Measurements from ENCODE around the gene TMEM158. TPM values are rescaled to one million over a fixed set of nuclear protein-coding genes. Genes with fewer than 3 reads are reported as not detected.

Gene TMEM158
- total and polyA plus RNA-seq, 10 of the 15 experiments (the other 5 are each of a cell fraction or from before 2014, with no cell fraction given), result not detected

DNA sequence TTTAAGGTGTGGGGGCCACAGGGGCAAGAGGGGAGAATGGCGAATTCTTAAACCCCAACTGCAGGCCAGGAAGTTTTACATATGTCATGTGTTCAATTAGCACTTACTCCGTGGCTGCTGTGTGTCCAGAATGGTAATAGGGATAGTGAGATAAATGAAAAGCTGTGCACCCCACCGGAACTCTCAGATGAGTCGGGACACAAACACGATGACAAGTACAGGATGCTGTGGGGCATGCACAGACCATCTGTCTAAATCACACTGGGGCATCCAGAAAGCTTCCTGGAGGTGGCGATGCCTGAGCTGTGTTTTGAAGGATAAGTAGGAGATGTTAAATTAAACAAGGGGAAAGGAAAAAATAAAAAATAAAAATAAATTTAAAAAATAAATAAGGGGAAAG lies 18.3 kb upstream of the TMEM158 start:
- no peak overlapping the region for H3K4me2 ChIP-seq (ENCODE audit: control insufficient read depth, insufficient read depth)
- FAIRE-seq (no peak), ATAC-seq (no peak), DNase-seq (ENCODE audit: low read depth, low spot score) (no peak)
- no peaks in the 10 kb centered on the region for H4K20me1 ChIP-seq (ENCODE audit: control insufficient read depth, insufficient read depth)
- CTCF ChIA-PET, result no interaction called here
- in situ Hi-C loops (cut with MboI) (no loop called here), intact Hi-C loops (cut with micrococcal nuclease; ENCODE audit: unreplicated experiment) (no loop called here)
- POLR2A ChIA-PET, result no interaction called here
- no peak overlapping the region for H2AFZ ChIP-seq (ENCODE audit: control insufficient read depth, low read depth, low read length)
- no peaks in the 10 kb centered on the region for H3K4me1 ChIP-seq (ENCODE audit: control insufficient read depth, insufficient read depth, low read length)
- RAD21 ChIA-PET (ENCODE audit: unreplicated experiment), result no interaction called here
- H3K9me3 ChIP-seq (replicated peaks; ENCODE audit: control insufficient read depth, insufficient read depth, low read length), result no peaks in the 10 kb centered on the region; the same call in 2 of the 3 replicates
- H3K4me3 ChIP-seq, result no peak overlapping the region
- no peaks in the 10 kb centered on the region; a peak in 1 of 4 replicates for H3K27me3 ChIP-seq (replicated peaks in 1 of 2; ENCODE audit: control insufficient read depth in 2 of 2, insufficient read depth in 2 of 2, low read length in 1 of 2)
- WGBS (ENCODE audit: insufficient coverage, insufficient replicate concordance, low lambda C conversion rate, missing lambda C conversion rate), result 21% methylated on average over 6 of the region's 6 CpGs
- BruUV-seq (replicated peaks), result no TSS peak
- SMC1A ChIA-PET (ENCODE audit: uncharacterized antibody, unreplicated experiment), result no interaction called here
- H3K27ac ChIP-seq (ENCODE audit: control insufficient read depth, insufficient read depth), result no peak overlapping the region
- no peak overlapping the region for H3K9ac ChIP-seq (ENCODE audit: control insufficient read depth, insufficient read depth, low read length)
- no peaks in the 10 kb centered on the region for H3K36me3 ChIP-seq (ENCODE audit: control insufficient read depth in 2 of 2, insufficient read depth in 2 of 2, low read length in 1 of 2)
- no peaks in the 10 kb centered on the region for H3K79me2 ChIP-seq (ENCODE audit: control insufficient read depth, insufficient read depth, low read length)
- TF ChIP-seq, protein P1, sequence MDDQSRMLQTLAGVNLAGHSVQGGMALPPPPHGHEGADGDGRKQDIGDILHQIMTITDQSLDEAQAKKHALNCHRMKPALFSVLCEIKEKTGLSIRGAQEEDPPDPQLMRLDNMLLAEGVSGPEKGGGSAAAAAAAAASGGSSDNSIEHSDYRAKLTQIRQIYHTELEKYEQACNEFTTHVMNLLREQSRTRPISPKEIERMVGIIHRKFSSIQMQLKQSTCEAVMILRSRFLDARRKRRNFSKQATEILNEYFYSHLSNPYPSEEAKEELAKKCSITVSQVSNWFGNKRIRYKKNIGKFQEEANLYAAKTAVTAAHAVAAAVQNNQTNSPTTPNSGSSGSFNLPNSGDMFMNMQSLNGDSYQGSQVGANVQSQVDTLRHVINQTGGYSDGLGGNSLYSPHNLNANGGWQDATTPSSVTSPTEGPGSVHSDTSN (IDR thresholded peaks at IDR 0.05; ENCODE audit: insufficient replicate concordance, low read depth, low read length), result no peak
- TF ChIP-seq, protein P2, sequence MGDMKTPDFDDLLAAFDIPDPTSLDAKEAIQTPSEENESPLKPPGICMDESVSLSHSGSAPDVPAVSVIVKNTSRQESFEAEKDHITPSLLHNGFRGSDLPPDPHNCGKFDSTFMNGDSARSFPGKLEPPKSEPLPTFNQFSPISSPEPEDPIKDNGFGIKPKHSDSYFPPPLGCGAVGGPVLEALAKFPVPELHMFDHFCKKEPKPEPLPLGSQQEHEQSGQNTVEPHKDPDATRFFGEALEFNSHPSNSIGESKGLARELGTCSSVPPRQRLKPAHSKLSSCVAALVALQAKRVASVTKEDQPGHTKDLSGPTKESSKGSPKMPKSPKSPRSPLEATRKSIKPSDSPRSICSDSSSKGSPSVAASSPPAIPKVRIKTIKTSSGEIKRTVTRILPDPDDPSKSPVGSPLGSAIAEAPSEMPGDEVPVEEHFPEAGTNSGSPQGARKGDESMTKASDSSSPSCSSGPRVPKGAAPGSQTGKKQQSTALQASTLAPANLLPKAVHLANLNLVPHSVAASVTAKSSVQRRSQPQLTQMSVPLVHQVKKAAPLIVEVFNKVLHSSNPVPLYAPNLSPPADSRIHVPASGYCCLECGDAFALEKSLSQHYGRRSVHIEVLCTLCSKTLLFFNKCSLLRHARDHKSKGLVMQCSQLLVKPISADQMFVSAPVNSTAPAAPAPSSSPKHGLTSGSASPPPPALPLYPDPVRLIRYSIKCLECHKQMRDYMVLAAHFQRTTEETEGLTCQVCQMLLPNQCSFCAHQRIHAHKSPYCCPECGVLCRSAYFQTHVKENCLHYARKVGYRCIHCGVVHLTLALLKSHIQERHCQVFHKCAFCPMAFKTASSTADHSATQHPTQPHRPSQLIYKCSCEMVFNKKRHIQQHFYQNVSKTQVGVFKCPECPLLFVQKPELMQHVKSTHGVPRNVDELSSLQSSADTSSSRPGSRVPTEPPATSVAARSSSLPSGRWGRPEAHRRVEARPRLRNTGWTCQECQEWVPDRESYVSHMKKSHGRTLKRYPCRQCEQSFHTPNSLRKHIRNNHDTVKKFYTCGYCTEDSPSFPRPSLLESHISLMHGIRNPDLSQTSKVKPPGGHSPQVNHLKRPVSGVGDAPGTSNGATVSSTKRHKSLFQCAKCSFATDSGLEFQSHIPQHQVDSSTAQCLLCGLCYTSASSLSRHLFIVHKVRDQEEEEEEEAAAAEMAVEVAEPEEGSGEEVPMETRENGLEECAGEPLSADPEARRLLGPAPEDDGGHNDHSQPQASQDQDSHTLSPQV (IDR thresholded peaks at IDR 0.05), result no peak
- TF ChIP-seq EGR1 (IDR thresholded peaks at IDR 0.05; ENCODE audit: borderline replicate concordance in 1 of 2, low read depth in 2 of 2, low read length in 2 of 2) (no peak), GATAD2B (conservative IDR thresholded peaks at IDR 0.05; ENCODE audit: low read depth) (no peak), SIN3A (IDR thresholded peaks at IDR 0.05; ENCODE audit: low read depth, low read length) (no peak), RELA (IDR thresholded peaks at IDR 0.05; ENCODE audit: borderline replicate concordance, partially characterized antibody) (no peak), TCF7 (IDR thresholded peaks at IDR 0.05; ENCODE audit: borderline replicate concordance) (no peak), CBFB (IDR thresholded peaks at IDR 0.05; ENCODE audit: low read depth) (no peak), NFYB (IDR thresholded peaks at IDR 0.05; ENCODE audit: insufficient read depth, low read depth, low read length) (no peak), PML (IDR thresholded peaks at IDR 0.05; ENCODE audit: low read length) (no peak)
- TF ChIP-seq, protein P3, sequence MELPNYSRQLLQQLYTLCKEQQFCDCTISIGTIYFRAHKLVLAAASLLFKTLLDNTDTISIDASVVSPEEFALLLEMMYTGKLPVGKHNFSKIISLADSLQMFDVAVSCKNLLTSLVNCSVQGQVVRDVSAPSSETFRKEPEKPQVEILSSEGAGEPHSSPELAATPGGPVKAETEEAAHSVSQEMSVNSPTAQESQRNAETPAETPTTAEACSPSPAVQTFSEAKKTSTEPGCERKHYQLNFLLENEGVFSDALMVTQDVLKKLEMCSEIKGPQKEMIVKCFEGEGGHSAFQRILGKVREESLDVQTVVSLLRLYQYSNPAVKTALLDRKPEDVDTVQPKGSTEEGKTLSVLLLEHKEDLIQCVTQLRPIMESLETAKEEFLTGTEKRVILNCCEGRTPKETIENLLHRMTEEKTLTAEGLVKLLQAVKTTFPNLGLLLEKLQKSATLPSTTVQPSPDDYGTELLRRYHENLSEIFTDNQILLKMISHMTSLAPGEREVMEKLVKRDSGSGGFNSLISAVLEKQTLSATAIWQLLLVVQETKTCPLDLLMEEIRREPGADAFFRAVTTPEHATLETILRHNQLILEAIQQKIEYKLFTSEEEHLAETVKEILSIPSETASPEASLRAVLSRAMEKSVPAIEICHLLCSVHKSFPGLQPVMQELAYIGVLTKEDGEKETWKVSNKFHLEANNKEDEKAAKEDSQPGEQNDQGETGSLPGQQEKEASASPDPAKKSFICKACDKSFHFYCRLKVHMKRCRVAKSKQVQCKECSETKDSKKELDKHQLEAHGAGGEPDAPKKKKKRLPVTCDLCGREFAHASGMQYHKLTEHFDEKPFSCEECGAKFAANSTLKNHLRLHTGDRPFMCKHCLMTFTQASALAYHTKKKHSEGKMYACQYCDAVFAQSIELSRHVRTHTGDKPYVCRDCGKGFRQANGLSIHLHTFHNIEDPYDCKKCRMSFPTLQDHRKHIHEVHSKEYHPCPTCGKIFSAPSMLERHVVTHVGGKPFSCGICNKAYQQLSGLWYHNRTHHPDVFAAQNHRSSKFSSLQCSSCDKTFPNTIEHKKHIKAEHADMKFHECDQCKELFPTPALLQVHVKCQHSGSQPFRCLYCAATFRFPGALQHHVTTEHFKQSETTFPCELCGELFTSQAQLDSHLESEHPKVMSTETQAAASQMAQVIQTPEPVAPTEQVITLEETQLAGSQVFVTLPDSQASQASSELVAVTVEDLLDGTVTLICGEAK (IDR thresholded peaks at IDR 0.05; ENCODE audit: borderline replicate concordance), result no peak
- TF ChIP-seq, protein P4, sequence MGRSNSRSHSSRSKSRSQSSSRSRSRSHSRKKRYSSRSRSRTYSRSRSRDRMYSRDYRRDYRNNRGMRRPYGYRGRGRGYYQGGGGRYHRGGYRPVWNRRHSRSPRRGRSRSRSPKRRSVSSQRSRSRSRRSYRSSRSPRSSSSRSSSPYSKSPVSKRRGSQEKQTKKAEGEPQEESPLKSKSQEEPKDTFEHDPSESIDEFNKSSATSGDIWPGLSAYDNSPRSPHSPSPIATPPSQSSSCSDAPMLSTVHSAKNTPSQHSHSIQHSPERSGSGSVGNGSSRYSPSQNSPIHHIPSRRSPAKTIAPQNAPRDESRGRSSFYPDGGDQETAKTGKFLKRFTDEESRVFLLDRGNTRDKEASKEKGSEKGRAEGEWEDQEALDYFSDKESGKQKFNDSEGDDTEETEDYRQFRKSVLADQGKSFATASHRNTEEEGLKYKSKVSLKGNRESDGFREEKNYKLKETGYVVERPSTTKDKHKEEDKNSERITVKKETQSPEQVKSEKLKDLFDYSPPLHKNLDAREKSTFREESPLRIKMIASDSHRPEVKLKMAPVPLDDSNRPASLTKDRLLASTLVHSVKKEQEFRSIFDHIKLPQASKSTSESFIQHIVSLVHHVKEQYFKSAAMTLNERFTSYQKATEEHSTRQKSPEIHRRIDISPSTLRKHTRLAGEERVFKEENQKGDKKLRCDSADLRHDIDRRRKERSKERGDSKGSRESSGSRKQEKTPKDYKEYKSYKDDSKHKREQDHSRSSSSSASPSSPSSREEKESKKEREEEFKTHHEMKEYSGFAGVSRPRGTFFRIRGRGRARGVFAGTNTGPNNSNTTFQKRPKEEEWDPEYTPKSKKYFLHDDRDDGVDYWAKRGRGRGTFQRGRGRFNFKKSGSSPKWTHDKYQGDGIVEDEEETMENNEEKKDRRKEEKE (IDR thresholded peaks at IDR 0.05), result no peak

All from GM12878 (cell line).